HEK293 (cell line): ENCODE data around the gene CIRBP.

Source experiments
- CTCF ChIA-PET: fragments of 350-600 bp; formaldehyde crosslinking; extraction: SDS; loops from one replicate; lab custom pipeline; 2021; ENCODE audit warnings: antibody characterized with exemption; lab: Yijun Ruan, JAX
- POLR2A ChIA-PET: fragments of 300-600 bp; formaldehyde crosslinking; extraction: SDS; loops from one replicate; lab custom pipeline; 2020; ENCODE audit warnings: antibody characterized with exemption, inconsistent platforms; lab: Yijun Ruan, JAX
- H3K27ac ChIP-seq: fragments of 200-500 bp; sonication (Bioruptor generic); 2 replicates; pipeline ENCODE4 v1.5.1; 2014; ENCODE audit warnings: low read depth, low read length, control low read depth, inconsistent platforms; ENCODE audit errors: extremely low read depth
- H3K36me3 ChIP-seq, 2 experiments: fragments of 200-500 bp in 1 of 2; sonication (Bioruptor generic) in 1 of 2; 1 replicate in 1 of 2; 2 replicates in 1 of 2; pipeline ENCODE4 v1.5.1; 2014 to 2017; ENCODE audit warnings: inconsistent platforms in 2 of 2, low read length in 2 of 2; ENCODE audit not compliant: control insufficient read depth in 2 of 2, insufficient read depth in 1 of 2
- H3K4me1 ChIP-seq: fragments of 200-500 bp; sonication (Bioruptor generic); 2 replicates; pipeline ENCODE4 v1.5.1; 2014; ENCODE audit warnings: mild to moderate bottlenecking, low read length, inconsistent platforms; ENCODE audit not compliant: control insufficient read depth, insufficient read depth
- H3K4me3 ChIP-seq: 2 replicates; pipeline ENCODE4 v1.5.1; 2011; ENCODE audit warnings: low read depth, mild to moderate bottlenecking, control low read depth, low read length, moderate library complexity
- H3K9me3 ChIP-seq: fragments of 200-500 bp; sonication (Bioruptor generic); 2 replicates; pipeline ENCODE4 v1.5.1; 2014; ENCODE audit warnings: low read depth, low read length, inconsistent platforms; ENCODE audit not compliant: control insufficient read depth, insufficient read depth
- BCL11B ChIP-seq: fragments of 450-650 bp; formaldehyde crosslinking; IDR thresholded peaks from 2 replicates; pipeline ENCODE4 v1.5.1; 2016; ENCODE audit warnings: low read depth, missing biosample characterization, missing genetic modification characterization
- GLIS1 ChIP-seq: fragments of 450-650 bp; formaldehyde crosslinking; IDR thresholded peaks from 2 replicates; pipeline ENCODE4 v1.5.1; 2016; ENCODE audit warnings: missing biosample characterization, missing genetic modification characterization
- GLIS2 ChIP-seq: fragments of 450-650 bp; formaldehyde crosslinking; IDR thresholded peaks from 2 replicates; pipeline ENCODE4 v1.5.1; 2016; ENCODE audit warnings: missing biosample characterization, missing genetic modification characterization
- KLF10 ChIP-seq: fragments of 450-650 bp; IDR thresholded peaks from 2 replicates; pipeline ENCODE4 v1.5.1; 2018; ENCODE audit warnings: missing biosample characterization, mild to moderate bottlenecking, missing genetic modification characterization
- KLF16 ChIP-seq: fragments of 450-650 bp; formaldehyde crosslinking; IDR thresholded peaks from 2 replicates; pipeline ENCODE4 v1.5.1; 2017; ENCODE audit warnings: missing biosample characterization, missing genetic modification characterization
- KLF7 ChIP-seq: fragments of 450-650 bp; formaldehyde crosslinking; IDR thresholded peaks from 2 replicates; pipeline ENCODE4 v1.5.1; 2016; ENCODE audit warnings: missing biosample characterization, missing genetic modification characterization, borderline replicate concordance
- KLF8 ChIP-seq: fragments of 450-650 bp; formaldehyde crosslinking; IDR thresholded peaks from 2 replicates; pipeline ENCODE4 v1.5.1; 2016; ENCODE audit warnings: missing biosample characterization, missing genetic modification characterization
- SALL2 ChIP-seq: fragments of 450-650 bp; formaldehyde crosslinking; IDR thresholded peaks from 2 replicates; pipeline ENCODE4 v1.5.0; 2017; ENCODE audit warnings: missing biosample characterization, mild to moderate bottlenecking, missing genetic modification characterization, borderline replicate concordance
- SP2 ChIP-seq: fragments of 450-650 bp; formaldehyde crosslinking; IDR thresholded peaks from 2 replicates; pipeline ENCODE4 v1.5.1; 2016; ENCODE audit warnings: missing biosample characterization, missing genetic modification characterization
- ZBTB8A ChIP-seq: fragments of 450-650 bp; formaldehyde crosslinking; IDR thresholded peaks from 2 replicates; pipeline ENCODE4 v1.5.1; 2016; ENCODE audit warnings: missing biosample characterization, missing genetic modification characterization
- ZEB2 ChIP-seq: fragments of 450-650 bp; formaldehyde crosslinking; IDR thresholded peaks from 2 replicates; pipeline ENCODE4 v1.5.1; 2016; ENCODE audit warnings: missing biosample characterization, missing genetic modification characterization
- ZFHX2 ChIP-seq: fragments of 450-650 bp; formaldehyde crosslinking; conservative IDR thresholded peaks from 2 replicates; pipeline ENCODE4 v1.5.1; 2016; ENCODE audit warnings: missing biosample characterization, missing genetic modification characterization
- ZNF202 ChIP-seq: fragments of 450-650 bp; formaldehyde crosslinking; IDR thresholded peaks from 2 replicates; pipeline ENCODE4 v1.5.1; 2016; ENCODE audit warnings: missing biosample characterization, missing genetic modification characterization, borderline replicate concordance
- ZNF274 ChIP-seq, 2 experiments: fragments of 200-500 bp in 1 of 2; fragments of 450-650 bp in 1 of 2; sonication (Bioruptor generic) in 1 of 2; formaldehyde crosslinking in 1 of 2; IDR thresholded peaks; 2 replicates each; pipeline versions ENCODE4 v1.5.1 to v1.6.1; 2014 to 2016; ENCODE audit warnings: borderline replicate concordance in 1 of 2, inconsistent platforms in 1 of 2, low read length in 1 of 2, missing biosample characterization in 1 of 2, missing genetic modification characterization in 1 of 2
- ZNF341 ChIP-seq: fragments of 450-650 bp; formaldehyde crosslinking; IDR thresholded peaks from 2 replicates; pipeline ENCODE4; 2016; ENCODE audit warnings: low read depth, missing biosample characterization, missing genetic modification characterization
- ZNF37A ChIP-seq: fragments of 450-650 bp; IDR thresholded peaks from 2 replicates; pipeline ENCODE4 v1.5.1; 2018; ENCODE audit warnings: missing biosample characterization, missing genetic modification characterization
- ZNF549 ChIP-seq: fragments of 450-650 bp; IDR thresholded peaks from 2 replicates; pipeline ENCODE4 v1.5.1; 2018; ENCODE audit warnings: missing biosample characterization, missing genetic modification characterization, mild to moderate bottlenecking, inconsistent platforms, moderate library complexity
- ZNF561 ChIP-seq: fragments of 450-650 bp; IDR thresholded peaks from 2 replicates; pipeline ENCODE4 v1.5.1; 2018; ENCODE audit warnings: missing biosample characterization, missing genetic modification characterization, borderline replicate concordance
- ZNF701 ChIP-seq: fragments of 450-650 bp; formaldehyde crosslinking; IDR thresholded peaks from 2 replicates; pipeline ENCODE4 v1.5.1; 2016; ENCODE audit warnings: missing biosample characterization, missing genetic modification characterization
- ZNF843 ChIP-seq: fragments of 450-650 bp; formaldehyde crosslinking; IDR thresholded peaks from 2 replicates; pipeline ENCODE4 v1.5.1; 2016; ENCODE audit warnings: missing biosample characterization, missing genetic modification characterization
- TF ChIP-seq, protein P1 (sequence below): fragments of 450-650 bp; formaldehyde crosslinking; IDR thresholded peaks from 2 replicates; pipeline ENCODE4 v1.5.1; 2016; ENCODE audit warnings: missing biosample characterization, missing genetic modification characterization
- TF ChIP-seq, protein P2 (sequence below): fragments of 450-650 bp; formaldehyde crosslinking; optimal IDR thresholded peaks from 2 replicates; pipeline ENCODE3; 2016; ENCODE audit warnings: missing biosample characterization, mild to moderate bottlenecking, missing genetic modification characterization
- TF ChIP-seq, protein P3 (sequence below): fragments of 450-650 bp; formaldehyde crosslinking; IDR thresholded peaks from 2 replicates; pipeline ENCODE4 v1.5.1; 2016; ENCODE audit warnings: missing biosample characterization, missing genetic modification characterization
- TF ChIP-seq, protein P4 (sequence below): fragments of 450-650 bp; formaldehyde crosslinking; IDR thresholded peaks from 2 replicates; pipeline ENCODE4 v1.5.1; 2016; ENCODE audit warnings: missing biosample characterization, missing genetic modification characterization
- TF ChIP-seq, protein P5 (sequence below): fragments of 450-650 bp; formaldehyde crosslinking; IDR thresholded peaks from 2 replicates; pipeline ENCODE4 v1.5.1; 2016; ENCODE audit warnings: missing biosample characterization, missing genetic modification characterization

CIRBP gene

DNA sequence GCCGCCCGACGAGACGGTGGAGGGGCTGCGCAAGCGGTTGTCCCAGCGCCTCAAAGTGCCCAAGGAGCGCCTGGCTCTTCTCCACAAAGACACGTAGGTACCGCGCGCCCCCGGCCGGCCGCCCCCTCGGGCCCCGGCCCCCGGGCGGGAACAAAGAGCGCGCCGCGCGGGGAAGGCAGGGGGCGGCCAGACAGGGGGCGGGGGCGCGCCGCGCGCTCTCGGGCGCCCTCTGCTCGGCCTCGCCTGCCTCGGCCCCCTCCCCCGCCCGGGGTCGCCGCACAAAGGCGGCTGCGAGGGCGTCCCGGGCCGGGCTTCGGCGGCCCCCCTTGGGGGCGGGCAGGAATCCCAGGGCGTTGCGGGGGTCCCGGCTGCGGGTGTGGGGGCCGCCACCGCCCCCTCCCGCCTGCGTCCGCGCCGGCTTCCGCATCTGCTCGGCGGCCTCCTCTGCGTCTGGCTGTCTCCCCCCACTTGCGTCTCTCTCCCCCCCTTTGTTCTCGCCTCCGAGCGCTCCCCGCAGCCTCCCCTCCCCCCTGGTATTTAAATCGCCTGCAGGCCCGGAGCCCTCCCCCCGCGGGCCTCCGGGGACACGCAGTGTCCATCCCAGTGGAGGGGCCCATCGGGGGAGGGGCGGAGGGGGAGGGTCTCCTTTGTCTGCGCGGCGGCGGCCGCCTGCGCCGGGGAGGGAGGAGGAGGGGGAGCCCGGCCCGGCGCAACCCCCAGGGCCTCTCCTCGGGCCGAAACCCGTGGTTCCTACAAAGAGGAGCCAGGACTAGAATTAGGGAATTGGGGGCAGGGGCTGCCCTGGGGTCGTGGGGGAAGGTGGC lies 18.5 kb upstream of the CIRBP start:
- H3K36me3 ChIP-seq, result peaks cover 5 to 33% of the 10 kb centered on the region in 2 experiments; a peak in 2 of 3 replicates
- H3K4me1 ChIP-seq, result peaks cover 4% of the 10 kb centered on the region
- ChIA-PET POLR2A (interaction anchor here (0.6 to 10.8 kb wide), 4 partner anchors 15 to 19 kb away, joined by 3 to 407 read pairs (median 5); partner anchors contain the start of gene CIRBP), CTCF (interaction anchor here (1.0 kb wide), 1 partner anchor 16 kb away, joined by 3 read pairs; no protein-coding TSS in a partner anchor)
- peak overlapping the region; percentile 100 for H3K27ac ChIP-seq
- peak overlapping the region; percentile 92 for H3K4me3 ChIP-seq
- no peaks in the 10 kb centered on the region for H3K9me3 ChIP-seq
- TF ChIP-seq ZFHX2 (peak; percentile 87), GLIS1 (tag by site-specific recombination) (peak; percentile 94), ZNF274 (IDR thresholded peaks at IDR 0.05; ENCODE audit: low read length) (no peak), ZNF274 (tag by site-specific recombination; IDR thresholded peaks at IDR 0.05; ENCODE audit: borderline replicate concordance) (no peak), ZNF843 (0 out of 2 replicates have a peak, but pooled peaks have one; percentile 24), KLF10 (tag by site-specific recombination) (peak; percentile 44; the same call in 1 of the 2 replicates), BCL11B (tag by site-specific recombination) (peak; percentile 76), SALL2 (tag by site-specific recombination) (no peak), ZNF37A (tag by site-specific recombination) (no peak), KLF16 (tag by site-specific recombination) (peak; percentile 27; the same call in 1 of the 2 replicates), KLF8 (tag by site-specific recombination) (peak; percentile 43; the same call in 1 of the 2 replicates), ZBTB8A (peak; percentile 72), ZNF561 (tag by site-specific recombination) (no peak), ZNF202 (tag by site-specific recombination) (no peak), ZNF701 (tag by site-specific recombination) (peak; percentile 68; the same call in 1 of the 2 replicates), KLF7 (tag by site-specific recombination) (0 out of 2 replicates have a peak, but pooled peaks have one; percentile 25), ZNF549 (tag by site-specific recombination) (no peak), ZEB2 (tag by site-specific recombination) (peak; percentile 57; the same call in 1 of the 2 replicates), ZNF341 (peak; percentile 4; the same call in 1 of the 2 replicates), GLIS2 (peak; percentile 49), SP2 (tag by site-specific recombination) (peak; percentile 37; the same call in 1 of the 2 replicates)
- TF ChIP-seq, protein P1, sequence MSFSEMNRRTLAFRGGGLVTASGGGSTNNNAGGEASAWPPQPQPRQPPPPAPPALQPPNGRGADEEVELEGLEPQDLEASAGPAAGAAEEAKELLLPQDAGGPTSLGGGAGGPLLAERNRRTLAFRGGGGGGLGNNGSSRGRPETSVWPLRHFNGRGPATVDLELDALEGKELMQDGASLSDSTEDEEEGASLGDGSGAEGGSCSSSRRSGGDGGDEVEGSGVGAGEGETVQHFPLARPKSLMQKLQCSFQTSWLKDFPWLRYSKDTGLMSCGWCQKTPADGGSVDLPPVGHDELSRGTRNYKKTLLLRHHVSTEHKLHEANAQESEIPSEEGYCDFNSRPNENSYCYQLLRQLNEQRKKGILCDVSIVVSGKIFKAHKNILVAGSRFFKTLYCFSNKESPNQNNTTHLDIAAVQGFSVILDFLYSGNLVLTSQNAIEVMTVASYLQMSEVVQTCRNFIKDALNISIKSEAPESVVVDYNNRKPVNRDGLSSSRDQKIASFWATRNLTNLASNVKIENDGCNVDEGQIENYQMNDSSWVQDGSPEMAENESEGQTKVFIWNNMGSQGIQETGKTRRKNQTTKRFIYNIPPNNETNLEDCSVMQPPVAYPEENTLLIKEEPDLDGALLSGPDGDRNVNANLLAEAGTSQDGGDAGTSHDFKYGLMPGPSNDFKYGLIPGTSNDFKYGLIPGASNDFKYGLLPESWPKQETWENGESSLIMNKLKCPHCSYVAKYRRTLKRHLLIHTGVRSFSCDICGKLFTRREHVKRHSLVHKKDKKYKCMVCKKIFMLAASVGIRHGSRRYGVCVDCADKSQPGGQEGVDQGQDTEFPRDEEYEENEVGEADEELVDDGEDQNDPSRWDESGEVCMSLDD (tag by site-specific recombination), result peak; percentile 60; the same call in 1 of the 2 replicates
- TF ChIP-seq, protein P2, sequence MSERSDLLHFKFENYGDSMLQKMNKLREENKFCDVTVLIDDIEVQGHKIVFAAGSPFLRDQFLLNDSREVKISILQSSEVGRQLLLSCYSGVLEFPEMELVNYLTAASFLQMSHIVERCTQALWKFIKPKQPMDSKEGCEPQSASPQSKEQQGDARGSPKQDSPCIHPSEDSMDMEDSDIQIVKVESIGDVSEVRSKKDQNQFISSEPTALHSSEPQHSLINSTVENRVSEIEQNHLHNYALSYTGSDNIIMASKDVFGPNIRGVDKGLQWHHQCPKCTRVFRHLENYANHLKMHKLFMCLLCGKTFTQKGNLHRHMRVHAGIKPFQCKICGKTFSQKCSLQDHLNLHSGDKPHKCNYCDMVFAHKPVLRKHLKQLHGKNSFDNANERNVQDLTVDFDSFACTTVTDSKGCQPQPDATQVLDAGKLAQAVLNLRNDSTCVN, result peak; percentile 56
- TF ChIP-seq, protein P3, sequence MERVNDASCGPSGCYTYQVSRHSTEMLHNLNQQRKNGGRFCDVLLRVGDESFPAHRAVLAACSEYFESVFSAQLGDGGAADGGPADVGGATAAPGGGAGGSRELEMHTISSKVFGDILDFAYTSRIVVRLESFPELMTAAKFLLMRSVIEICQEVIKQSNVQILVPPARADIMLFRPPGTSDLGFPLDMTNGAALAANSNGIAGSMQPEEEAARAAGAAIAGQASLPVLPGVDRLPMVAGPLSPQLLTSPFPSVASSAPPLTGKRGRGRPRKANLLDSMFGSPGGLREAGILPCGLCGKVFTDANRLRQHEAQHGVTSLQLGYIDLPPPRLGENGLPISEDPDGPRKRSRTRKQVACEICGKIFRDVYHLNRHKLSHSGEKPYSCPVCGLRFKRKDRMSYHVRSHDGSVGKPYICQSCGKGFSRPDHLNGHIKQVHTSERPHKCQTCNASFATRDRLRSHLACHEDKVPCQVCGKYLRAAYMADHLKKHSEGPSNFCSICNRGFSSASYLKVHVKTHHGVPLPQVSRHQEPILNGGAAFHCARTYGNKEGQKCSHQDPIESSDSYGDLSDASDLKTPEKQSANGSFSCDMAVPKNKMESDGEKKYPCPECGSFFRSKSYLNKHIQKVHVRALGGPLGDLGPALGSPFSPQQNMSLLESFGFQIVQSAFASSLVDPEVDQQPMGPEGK (tag by site-specific recombination), result peak; percentile 6; the same call in 1 of the 2 replicates
- TF ChIP-seq, protein P4, sequence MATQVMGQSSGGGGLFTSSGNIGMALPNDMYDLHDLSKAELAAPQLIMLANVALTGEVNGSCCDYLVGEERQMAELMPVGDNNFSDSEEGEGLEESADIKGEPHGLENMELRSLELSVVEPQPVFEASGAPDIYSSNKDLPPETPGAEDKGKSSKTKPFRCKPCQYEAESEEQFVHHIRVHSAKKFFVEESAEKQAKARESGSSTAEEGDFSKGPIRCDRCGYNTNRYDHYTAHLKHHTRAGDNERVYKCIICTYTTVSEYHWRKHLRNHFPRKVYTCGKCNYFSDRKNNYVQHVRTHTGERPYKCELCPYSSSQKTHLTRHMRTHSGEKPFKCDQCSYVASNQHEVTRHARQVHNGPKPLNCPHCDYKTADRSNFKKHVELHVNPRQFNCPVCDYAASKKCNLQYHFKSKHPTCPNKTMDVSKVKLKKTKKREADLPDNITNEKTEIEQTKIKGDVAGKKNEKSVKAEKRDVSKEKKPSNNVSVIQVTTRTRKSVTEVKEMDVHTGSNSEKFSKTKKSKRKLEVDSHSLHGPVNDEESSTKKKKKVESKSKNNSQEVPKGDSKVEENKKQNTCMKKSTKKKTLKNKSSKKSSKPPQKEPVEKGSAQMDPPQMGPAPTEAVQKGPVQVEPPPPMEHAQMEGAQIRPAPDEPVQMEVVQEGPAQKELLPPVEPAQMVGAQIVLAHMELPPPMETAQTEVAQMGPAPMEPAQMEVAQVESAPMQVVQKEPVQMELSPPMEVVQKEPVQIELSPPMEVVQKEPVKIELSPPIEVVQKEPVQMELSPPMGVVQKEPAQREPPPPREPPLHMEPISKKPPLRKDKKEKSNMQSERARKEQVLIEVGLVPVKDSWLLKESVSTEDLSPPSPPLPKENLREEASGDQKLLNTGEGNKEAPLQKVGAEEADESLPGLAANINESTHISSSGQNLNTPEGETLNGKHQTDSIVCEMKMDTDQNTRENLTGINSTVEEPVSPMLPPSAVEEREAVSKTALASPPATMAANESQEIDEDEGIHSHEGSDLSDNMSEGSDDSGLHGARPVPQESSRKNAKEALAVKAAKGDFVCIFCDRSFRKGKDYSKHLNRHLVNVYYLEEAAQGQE (tag by site-specific recombination), result 0 out of 2 replicates have a peak, but pooled peaks have one; percentile 3
- TF ChIP-seq, protein P5, sequence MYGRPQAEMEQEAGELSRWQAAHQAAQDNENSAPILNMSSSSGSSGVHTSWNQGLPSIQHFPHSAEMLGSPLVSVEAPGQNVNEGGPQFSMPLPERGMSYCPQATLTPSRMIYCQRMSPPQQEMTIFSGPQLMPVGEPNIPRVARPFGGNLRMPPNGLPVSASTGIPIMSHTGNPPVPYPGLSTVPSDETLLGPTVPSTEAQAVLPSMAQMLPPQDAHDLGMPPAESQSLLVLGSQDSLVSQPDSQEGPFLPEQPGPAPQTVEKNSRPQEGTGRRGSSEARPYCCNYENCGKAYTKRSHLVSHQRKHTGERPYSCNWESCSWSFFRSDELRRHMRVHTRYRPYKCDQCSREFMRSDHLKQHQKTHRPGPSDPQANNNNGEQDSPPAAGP (tag by site-specific recombination), result peak; percentile 62
